Kidney (tissue), 14 donors: ENCODE measurements around the gene WBP2. TPM values are rescaled to one million over a fixed set of nuclear protein-coding genes. Genes with fewer than 3 reads are reported as not detected.
A peak's percentile ranks its signal among the peaks of the same experiment; 100 is the strongest.
"Not testable (repeated sequence)": the region's sequence is repeated elsewhere in the genome, so short reads cannot be mapped to it uniquely, and the experiment has no call there.

Experiments used
- DNase-seq, 5 donors: peaks; one replicate each; pipeline ENCODE4 v3.0.0-alpha.2; 2013 to 2020
- FAIRE-seq: peaks from 2 replicates; lab custom pipeline; 2012; peaks lifted over from hg19 to GRCh38; lab: Jason Lieb, UNC
- H3K27ac ChIP-seq, 2 donors: one replicate each; pipeline ENCODE4 v1.7.0; 2013; ENCODE audit warnings: low read depth in 2 of 2, low read length in 2 of 2, inconsistent platforms in 1 of 2
- H3K27me3 ChIP-seq: one replicate; pipeline ENCODE4 v1.7.1; 2013; ENCODE audit warnings: low read length, inconsistent platforms; ENCODE audit not compliant: control insufficient read depth, insufficient read depth
- H3K36me3 ChIP-seq, 3 donors: one replicate each; pipeline versions ENCODE4 v1.7.0 to v1.7.1; 2013; ENCODE audit warnings: low read length in 3 of 3, control low read depth in 1 of 3, inconsistent platforms in 1 of 3; ENCODE audit not compliant: insufficient read depth in 3 of 3, control insufficient read depth in 2 of 3
- H3K4me1 ChIP-seq, 3 donors: one replicate each; pipeline versions ENCODE4 v1.7.0 to v1.7.1; 2013; ENCODE audit warnings: low read length in 3 of 3, inconsistent platforms in 1 of 3, low read depth in 1 of 3; ENCODE audit not compliant: control insufficient read depth in 2 of 3, insufficient read depth in 2 of 3
- H3K4me3 ChIP-seq, 3 donors: one replicate each; pipeline versions ENCODE4 v1.7.0 to v1.8.1; 2013; ENCODE audit warnings: low read length in 3 of 3, control low read depth in 1 of 3, inconsistent platforms in 1 of 3
- H3K9ac ChIP-seq, 3 donors: one replicate each; pipeline versions ENCODE4 v1.7.0 to v1.7.1; 2013; ENCODE audit warnings: low read length in 3 of 3, control low read depth in 1 of 3, inconsistent platforms in 1 of 3
- H3K9me3 ChIP-seq, 3 donors: one replicate each; pipeline versions ENCODE4 v1.7.0 to v1.7.1; 2013; ENCODE audit warnings: low read length in 3 of 3, control low read depth in 1 of 3, inconsistent platforms in 1 of 3; ENCODE audit not compliant: control insufficient read depth in 2 of 3, insufficient read depth in 1 of 3
- intact Hi-C: fragments of 100-400 bp; cut with DNase I; formaldehyde crosslinking; loops from one replicate; pipeline ENCODE4 v1.11.1; 2022
- polyA plus RNA-seq: library from polyadenylated mRNA; stranded (reverse); fragments of 350-450 nt; fragmentation: Illumina TruSeq; extraction: RNeasy Lipid Tissue Mini Kit (QIAGEN cat#74804); gene quantifications from one replicate; pipeline ENCODE4 v1.2.3, GENCODE V29; 2014; ENCODE audit warnings: low read depth, low replicate concordance; ENCODE audit not compliant: insufficient read depth
- total RNA-seq: library from RNA; stranded (reverse); fragmentation: NEBNext Ultra II Directional; extraction: Animal tissue kit (Norgen Biotek cat#: 25700); gene quantifications from one replicate; pipeline ENCODE4 v1.2.1, GENCODE V29; 2021
- TF ChIP-seq, protein P1 (sequence below): IDR thresholded peaks from 3 replicates; pipeline ENCODE4 v1.5.1; 2012; ENCODE audit warnings: mild to moderate bottlenecking, moderate library complexity, borderline replicate concordance; ENCODE audit not compliant: insufficient read depth; ENCODE audit errors: extremely low read depth
- donor health status: control.
- donor health status: control.
- donor health status: control.
- donor health status: control.
- donor health status: control.
- donor health status: DM: yes; HTN: yes; CAD: no.
- donor health status: Normal renal cell carcinoma (clear cell type).

WBP2 gene
- total and polyA plus RNA-seq, 2 donors from 2014 or later: 135 to 151 TPM

DNA sequence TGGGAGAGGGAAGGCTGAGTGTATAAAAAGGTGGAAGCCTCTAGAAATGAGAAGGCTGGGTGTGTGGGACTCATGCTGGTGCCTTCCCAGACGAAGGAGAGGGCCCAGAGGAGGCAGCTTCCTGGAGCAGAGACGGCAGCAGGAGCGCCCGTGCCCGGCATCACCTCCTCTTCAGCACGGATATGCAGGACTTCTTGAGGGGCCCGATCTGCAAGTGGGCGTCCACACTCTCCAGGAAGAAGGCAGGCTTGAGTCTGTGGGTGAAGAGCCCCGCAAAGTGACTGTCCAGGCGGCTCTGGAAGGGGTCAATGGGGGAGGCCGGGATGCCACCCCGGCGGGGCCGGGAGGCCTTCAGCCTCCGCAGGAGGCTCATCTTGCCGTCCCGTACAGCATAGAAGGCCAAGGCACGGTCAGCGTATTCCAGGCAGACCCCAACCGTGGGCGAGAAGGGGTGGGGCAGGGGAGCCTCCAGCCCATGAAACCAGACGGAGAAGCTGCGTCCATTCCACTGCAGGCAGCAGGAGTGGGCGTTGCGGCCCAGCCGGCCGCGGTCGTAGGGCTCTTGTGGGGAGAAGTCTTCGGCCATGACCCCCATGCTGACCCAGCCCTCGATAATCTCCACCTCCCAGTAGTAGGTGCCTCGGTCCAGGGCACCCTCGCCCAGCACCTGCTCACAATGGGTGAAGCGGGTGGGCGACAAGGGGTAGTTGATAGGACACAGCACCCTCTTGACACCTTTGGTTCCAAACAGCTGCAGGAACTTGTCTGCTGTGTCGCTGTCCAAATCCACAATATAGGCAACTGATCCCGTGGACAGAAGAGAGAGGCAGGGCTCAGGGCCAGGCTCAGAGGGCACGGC is 19.4 kb upstream of the WBP2 start:
- Histone ChIP-seq H3K9ac (no peak overlapping the region), H3K4me1 (peaks cover 0 to 36% (median 27%) of the 10 kb centered on the region in 3 donors), H3K9me3 (no peaks in the 10 kb centered on the region), H3K4me3 (no peak overlapping the region), H3K27ac (peak overlapping the region in 1 of 2 donors; percentile 96), H3K36me3 (peaks cover 0 to 7% (median 0%) of the 10 kb centered on the region in 3 donors), H3K27me3 (no peaks in the 10 kb centered on the region)
- DNase-seq (peak in 1 of 5 donors; percentile 44), FAIRE-seq (no peak)
- TF ChIP-seq, protein P1, sequence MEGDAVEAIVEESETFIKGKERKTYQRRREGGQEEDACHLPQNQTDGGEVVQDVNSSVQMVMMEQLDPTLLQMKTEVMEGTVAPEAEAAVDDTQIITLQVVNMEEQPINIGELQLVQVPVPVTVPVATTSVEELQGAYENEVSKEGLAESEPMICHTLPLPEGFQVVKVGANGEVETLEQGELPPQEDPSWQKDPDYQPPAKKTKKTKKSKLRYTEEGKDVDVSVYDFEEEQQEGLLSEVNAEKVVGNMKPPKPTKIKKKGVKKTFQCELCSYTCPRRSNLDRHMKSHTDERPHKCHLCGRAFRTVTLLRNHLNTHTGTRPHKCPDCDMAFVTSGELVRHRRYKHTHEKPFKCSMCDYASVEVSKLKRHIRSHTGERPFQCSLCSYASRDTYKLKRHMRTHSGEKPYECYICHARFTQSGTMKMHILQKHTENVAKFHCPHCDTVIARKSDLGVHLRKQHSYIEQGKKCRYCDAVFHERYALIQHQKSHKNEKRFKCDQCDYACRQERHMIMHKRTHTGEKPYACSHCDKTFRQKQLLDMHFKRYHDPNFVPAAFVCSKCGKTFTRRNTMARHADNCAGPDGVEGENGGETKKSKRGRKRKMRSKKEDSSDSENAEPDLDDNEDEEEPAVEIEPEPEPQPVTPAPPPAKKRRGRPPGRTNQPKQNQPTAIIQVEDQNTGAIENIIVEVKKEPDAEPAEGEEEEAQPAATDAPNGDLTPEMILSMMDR: no peak
- intact Hi-C loops: no loop called here

DNA sequence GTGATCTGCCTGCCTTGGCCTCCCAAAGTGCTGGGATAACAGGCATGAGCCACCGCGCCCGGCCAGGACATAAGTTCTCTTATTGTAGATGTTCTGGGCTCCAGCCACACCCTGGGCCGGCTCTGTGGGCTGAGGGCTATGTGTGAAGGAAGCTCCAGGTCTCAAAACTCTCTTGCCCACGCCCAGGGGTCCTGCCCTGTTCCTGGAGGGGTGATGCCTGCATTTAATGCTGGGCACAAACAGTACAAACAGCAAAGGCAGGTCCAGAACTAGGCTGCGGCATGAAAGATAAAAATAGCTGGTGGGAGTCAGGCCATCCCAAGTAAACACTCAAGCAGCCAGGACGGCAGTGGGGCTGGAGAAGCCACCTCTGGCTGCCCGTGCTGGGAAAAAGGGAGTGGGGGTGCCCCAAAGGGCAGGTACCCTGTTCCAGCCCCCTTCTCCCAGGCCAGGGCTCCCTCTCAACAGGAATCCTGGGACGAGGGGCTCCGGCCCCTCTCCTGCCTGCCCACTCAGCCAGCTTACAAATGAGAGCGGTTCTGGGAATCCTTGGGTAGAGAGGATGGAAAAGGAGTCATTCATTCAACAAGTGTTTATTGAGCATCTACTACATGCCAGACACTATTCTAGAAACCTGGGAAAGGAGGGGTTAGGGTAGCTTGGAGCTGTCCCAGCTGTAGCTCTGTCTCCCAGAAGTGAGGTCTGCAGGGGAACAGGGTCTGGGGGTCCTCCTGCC is 18.6 kb upstream of the WBP2 start:
- TF ChIP-seq, protein P1: no peak
- intact Hi-C loops: no loop called here
- Histone ChIP-seq H3K4me1 (peaks cover 0 to 36% (median 27%) of the 10 kb centered on the region in 3 donors), H3K9me3 (no peaks in the 10 kb centered on the region), H3K4me3 (no peak overlapping the region), H3K9ac (no peak overlapping the region), H3K27me3 (no peaks in the 10 kb centered on the region), H3K36me3 (peaks cover 0 to 7% (median 0%) of the 10 kb centered on the region in 3 donors), H3K27ac (no peak overlapping the region)
- FAIRE-seq (no peak), DNase-seq (no peak)

DNA sequence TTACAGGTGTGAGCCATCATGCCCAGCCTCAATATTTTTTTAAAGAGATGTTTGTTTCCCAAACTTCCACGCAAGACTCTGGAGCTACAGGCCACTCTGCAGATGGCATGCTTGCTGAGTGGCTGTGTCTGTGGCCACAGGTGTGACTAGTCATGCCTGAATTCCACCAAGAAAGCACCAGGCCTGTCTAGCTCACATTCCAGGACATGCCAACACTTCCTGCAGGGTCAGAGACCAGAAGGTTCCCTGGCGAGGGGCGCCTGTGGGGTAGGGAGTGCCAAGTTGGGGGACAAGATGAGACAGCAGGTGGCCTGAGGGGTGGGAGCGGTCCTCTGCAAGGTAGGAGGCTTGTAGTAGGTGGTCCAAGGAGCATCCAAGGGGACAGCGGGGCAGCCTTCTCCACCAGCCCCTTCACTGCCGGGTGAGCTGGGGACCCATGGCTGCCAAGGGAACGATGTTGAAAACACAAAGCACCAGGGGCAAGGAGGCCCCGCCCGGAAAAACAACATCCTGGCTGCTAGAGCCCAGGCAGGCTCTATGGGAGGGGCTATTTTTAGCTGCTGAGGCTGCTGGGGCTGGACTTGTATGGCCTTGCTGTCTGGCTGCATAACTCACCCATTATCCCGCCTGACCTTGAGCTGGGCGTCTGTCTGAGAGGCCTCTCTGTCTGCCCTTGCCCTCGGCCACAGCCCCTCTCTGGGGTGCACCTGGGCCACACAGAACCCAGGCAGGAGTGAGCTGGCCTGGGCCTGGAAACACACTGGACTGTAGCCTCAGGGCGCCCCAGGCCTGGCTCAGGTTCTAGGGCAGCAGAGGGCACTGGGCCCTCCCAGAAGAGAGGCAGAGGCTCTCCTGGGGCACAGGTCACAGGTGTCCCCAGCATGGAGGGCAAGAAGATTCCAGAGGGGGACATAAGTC is 17.6 kb upstream of the WBP2 start:
- Histone ChIP-seq H3K36me3 (peaks cover 0 to 7% (median 0%) of the 10 kb centered on the region in 3 donors), H3K27me3 (no peaks in the 10 kb centered on the region), H3K4me1 (peaks cover 0 to 33% (median 27%) of the 10 kb centered on the region in 3 donors), H3K4me3 (no peak overlapping the region), H3K9ac (peak overlapping the region in 1 of 3 donors; percentile 81), H3K27ac (peak overlapping the region; percentile 85 to 95), H3K9me3 (no peaks in the 10 kb centered on the region)
- FAIRE-seq: no peak
- peak; percentile 49 to 93 (median 71) for DNase-seq
- TF ChIP-seq, protein P1: no peak
- intact Hi-C loops: no loop called here

DNA sequence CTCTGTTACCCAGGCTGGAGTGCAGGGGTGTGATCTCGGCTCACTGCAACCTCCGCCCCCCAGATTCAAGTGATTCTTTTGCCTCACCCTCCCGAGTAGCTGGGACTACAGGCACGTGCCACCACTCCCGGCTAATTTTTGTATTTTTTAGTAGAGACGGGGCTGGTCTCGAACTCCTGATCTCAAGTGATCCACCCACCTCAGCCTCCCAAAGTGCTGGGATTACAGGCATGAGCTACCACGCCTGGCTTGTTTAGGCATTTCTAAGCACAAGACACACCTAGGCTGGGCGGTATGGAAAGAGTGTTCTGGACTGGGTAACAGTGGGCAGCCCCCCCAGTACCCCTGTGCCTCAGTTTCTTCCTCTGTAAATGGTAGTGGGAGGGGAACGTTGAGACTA is 15.1 kb upstream of the WBP2 start:
- FAIRE-seq, H3K36me3 ChIP-seq, intact Hi-C loops, H3K4me3 ChIP-seq, H3K9ac ChIP-seq, DNase-seq, H3K27me3 ChIP-seq, H3K27ac ChIP-seq, H3K9me3 ChIP-seq: not testable (repeated sequence)
- peaks cover 0 to 11% (median 10%) of the 10 kb centered on the region in 3 donors for H3K4me1 ChIP-seq
